ENCODE results near the gene SGMS2. TPM values are rescaled to one million over a fixed set of nuclear protein-coding genes. Genes with fewer than 3 reads are reported as not detected.

Gene SGMS2
- total RNA-seq, 4 donors from 2014 or later = 10.2 to 79.1 (median 23.8) TPM

GRCh38 chr4:107890779-107891178, 66.0 kb downstream of the SGMS2 start:
- no peak overlapping the region for H3K4me3 ChIP-seq
- in situ Hi-C loops (cut with MboI; ENCODE audit: low sequenced_read_pairs in 4 of 4) = no loop called here
- no peak overlapping the region for H3K27ac ChIP-seq
- no peak for TF ChIP-seq POLR2A (IDR thresholded peaks at IDR 0.05)
- TF ChIP-seq CTCF (IDR thresholded peaks at IDR 0.05 in 4 of 5, conservative IDR thresholded peaks at IDR 0.05 in 1 of 5) = no peak
- peaks cover 0 to 4% of the 10 kb centered on the region in 2 donors for H3K4me1 ChIP-seq
- intact Hi-C loops (cut with DNase I; ENCODE audit: low total_unique reads) = no loop called here
- ATAC-seq = no peak
- no peaks in the 10 kb centered on the region for H3K27me3 ChIP-seq
- no peaks in the 10 kb centered on the region for H3K9me3 ChIP-seq
- no peak for DNase-seq
- no peaks in the 10 kb centered on the region for H3K36me3 ChIP-seq

GRCh38 chr4:107891299-107891698, 66.6 kb downstream of the SGMS2 start:
- H3K9me3 ChIP-seq = no peaks in the 10 kb centered on the region
- no peaks in the 10 kb centered on the region for H3K36me3 ChIP-seq
- no peak overlapping the region for H3K27ac ChIP-seq
- DNase-seq (no peak), ATAC-seq (no peak)
- no peak for TF ChIP-seq CTCF (IDR thresholded peaks at IDR 0.05 in 4 of 5, conservative IDR thresholded peaks at IDR 0.05 in 1 of 5)
- no peak for TF ChIP-seq POLR2A (IDR thresholded peaks at IDR 0.05)
- in situ Hi-C loops (cut with MboI; ENCODE audit: low sequenced_read_pairs in 4 of 4) (no loop called here), intact Hi-C loops (cut with DNase I; ENCODE audit: low total_unique reads) (no loop called here)
- H3K4me3 ChIP-seq = no peak overlapping the region
- H3K4me1 ChIP-seq = peaks cover 0 to 4% of the 10 kb centered on the region in 2 donors
- no peaks in the 10 kb centered on the region for H3K27me3 ChIP-seq

- Histone ChIP-seq H3K4me1 (peaks cover 0 to 4% of the 10 kb centered on the region in 2 donors), H3K27me3 (no peaks in the 10 kb centered on the region), H3K4me3 (no peak overlapping the region), H3K36me3 (no peaks in the 10 kb centered on the region), H3K9me3 (no peaks in the 10 kb centered on the region), H3K27ac (peak overlapping the region in 1 of 4 donors; percentile 41)
- ATAC-seq (peak in 1 of 2 donors; percentile 70), DNase-seq (no peak)
- intact Hi-C loops (cut with DNase I; ENCODE audit: low total_unique reads) = no loop called here
- in situ Hi-C loops (cut with MboI; ENCODE audit: low sequenced_read_pairs in 4 of 4) = no loop called here
- TF ChIP-seq CTCF (IDR thresholded peaks at IDR 0.05 in 4 of 5, conservative IDR thresholded peaks at IDR 0.05 in 1 of 5) = no peak
- TF ChIP-seq POLR2A (IDR thresholded peaks at IDR 0.05) = no peak
Observed at GRCh38 chr4:107893171-107894137, 68.7 kb downstream of the SGMS2 start.

GRCh38 chr4:107894138-107894603, 69.4 kb downstream of the SGMS2 start:
- intact Hi-C loops (cut with DNase I; ENCODE audit: low total_unique reads) = no loop called here
- Histone ChIP-seq H3K27ac (no peak overlapping the region), H3K4me1 (peaks cover 0 to 4% of the 10 kb centered on the region in 2 donors), H3K9me3 (no peaks in the 10 kb centered on the region), H3K36me3 (no peaks in the 10 kb centered on the region), H3K4me3 (no peak overlapping the region), H3K27me3 (no peaks in the 10 kb centered on the region)
- TF ChIP-seq POLR2A (IDR thresholded peaks at IDR 0.05) = no peak
- TF ChIP-seq CTCF (IDR thresholded peaks at IDR 0.05 in 4 of 5, conservative IDR thresholded peaks at IDR 0.05 in 1 of 5) = no peak
- in situ Hi-C loops (cut with MboI; ENCODE audit: low sequenced_read_pairs in 4 of 4) = no loop called here
- no peak for ATAC-seq
- DNase-seq = no peak

Data from gastrocnemius medialis (tissue), 4 donors.